ENCODE data around the gene RALGPS2.

Gene RALGPS2

DNA sequence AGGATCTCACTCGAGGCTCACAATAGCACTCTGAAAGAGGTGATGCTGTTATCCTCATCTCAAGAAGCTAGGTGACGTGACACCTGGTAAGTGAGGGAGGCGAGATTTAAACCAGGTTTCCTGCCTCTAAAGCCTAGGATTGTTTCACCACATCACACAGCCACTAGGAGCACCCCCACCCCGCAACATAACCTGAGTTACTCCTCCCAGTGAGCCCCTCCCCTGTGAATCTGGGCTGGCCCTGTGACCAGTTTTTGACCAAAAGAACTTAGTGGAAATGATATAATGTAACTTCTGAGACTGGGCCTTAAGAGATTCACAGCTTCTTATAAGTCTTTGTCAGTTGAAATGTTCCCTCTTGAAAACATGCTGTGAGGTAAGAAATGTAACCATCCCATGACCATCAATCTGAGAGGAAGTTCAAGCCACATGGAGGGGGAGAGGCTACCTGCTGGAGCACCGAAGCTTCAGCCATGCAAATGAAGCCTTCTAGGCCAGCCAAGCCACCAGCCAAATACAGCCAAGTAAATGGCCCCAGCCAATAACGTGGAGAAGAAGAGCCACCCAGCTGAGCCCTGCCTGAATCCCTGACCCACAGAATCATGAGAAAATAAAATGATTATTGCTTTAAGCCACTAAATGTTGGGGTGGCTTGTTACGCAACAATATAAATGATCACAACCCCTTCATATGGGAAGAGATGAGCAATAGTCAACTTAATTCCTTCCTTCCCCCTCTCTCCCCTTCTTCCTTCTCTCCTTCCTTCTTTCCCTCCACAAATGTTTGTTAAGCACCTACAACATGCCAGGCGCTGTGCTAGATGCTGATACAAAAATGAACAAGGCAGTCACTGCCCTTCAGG, 239.7 kb downstream of the RALGPS2 start:
- no peaks in the 10 kb centered on the region for H3K79me2 ChIP-seq (ENCODE audit: insufficient read depth, low read depth)
- no peak overlapping the region for H3K4me3 ChIP-seq (IDR thresholded peaks at IDR 0.05; ENCODE audit: insufficient read depth, low read depth, low read length)
- H3K4me2 ChIP-seq = no peak overlapping the region
- H3K4me1 ChIP-seq (ENCODE audit: low read depth, poor library complexity, severe bottlenecking) = peaks cover 67% of the 10 kb centered on the region
- no peak overlapping the region for H3K27ac ChIP-seq
- H4K20me1 ChIP-seq (ENCODE audit: insufficient read depth) = no peaks in the 10 kb centered on the region
- no peaks in the 10 kb centered on the region for H3K36me3 ChIP-seq (ENCODE audit: insufficient read depth)
- TF ChIP-seq, protein P1, sequence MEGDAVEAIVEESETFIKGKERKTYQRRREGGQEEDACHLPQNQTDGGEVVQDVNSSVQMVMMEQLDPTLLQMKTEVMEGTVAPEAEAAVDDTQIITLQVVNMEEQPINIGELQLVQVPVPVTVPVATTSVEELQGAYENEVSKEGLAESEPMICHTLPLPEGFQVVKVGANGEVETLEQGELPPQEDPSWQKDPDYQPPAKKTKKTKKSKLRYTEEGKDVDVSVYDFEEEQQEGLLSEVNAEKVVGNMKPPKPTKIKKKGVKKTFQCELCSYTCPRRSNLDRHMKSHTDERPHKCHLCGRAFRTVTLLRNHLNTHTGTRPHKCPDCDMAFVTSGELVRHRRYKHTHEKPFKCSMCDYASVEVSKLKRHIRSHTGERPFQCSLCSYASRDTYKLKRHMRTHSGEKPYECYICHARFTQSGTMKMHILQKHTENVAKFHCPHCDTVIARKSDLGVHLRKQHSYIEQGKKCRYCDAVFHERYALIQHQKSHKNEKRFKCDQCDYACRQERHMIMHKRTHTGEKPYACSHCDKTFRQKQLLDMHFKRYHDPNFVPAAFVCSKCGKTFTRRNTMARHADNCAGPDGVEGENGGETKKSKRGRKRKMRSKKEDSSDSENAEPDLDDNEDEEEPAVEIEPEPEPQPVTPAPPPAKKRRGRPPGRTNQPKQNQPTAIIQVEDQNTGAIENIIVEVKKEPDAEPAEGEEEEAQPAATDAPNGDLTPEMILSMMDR (conservative IDR thresholded peaks at IDR 0.05; ENCODE audit: low read depth, low read length) = no peak
- H3K9ac ChIP-seq = no peak overlapping the region
- H3K27me3 ChIP-seq (ENCODE audit: insufficient read depth, low read depth) = no peaks in the 10 kb centered on the region
- no peak overlapping the region for H2AFZ ChIP-seq (ENCODE audit: low read depth)

DNA sequence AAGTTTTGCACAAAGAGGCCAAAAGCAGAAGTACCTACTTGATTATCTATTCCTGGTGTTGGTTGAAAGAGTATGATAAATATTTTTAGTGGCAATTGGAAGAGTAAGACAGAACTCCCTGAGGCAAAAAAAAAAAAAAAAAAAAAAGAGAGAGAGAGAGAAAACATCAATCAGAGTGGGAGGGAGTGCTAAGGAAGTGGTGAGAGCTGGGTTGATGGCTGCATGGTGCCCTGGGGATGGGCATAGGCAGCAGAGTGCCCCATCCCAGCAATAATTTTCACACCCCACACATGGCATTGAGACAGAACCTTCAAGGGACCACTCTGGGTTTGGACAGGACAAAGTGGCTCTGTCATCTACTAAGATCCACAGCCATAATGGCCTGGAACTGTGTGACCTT, 241.3 kb downstream of the RALGPS2 start:
- H3K4me3 ChIP-seq (IDR thresholded peaks at IDR 0.05; ENCODE audit: insufficient read depth, low read depth, low read length) = no peak overlapping the region
- no peak overlapping the region for H2AFZ ChIP-seq (ENCODE audit: low read depth)
- peaks cover 83% of the 10 kb centered on the region for H3K4me1 ChIP-seq (ENCODE audit: low read depth, poor library complexity, severe bottlenecking)
- no peaks in the 10 kb centered on the region for H3K79me2 ChIP-seq (ENCODE audit: insufficient read depth, low read depth)
- no peak overlapping the region for H3K9ac ChIP-seq
- H3K36me3 ChIP-seq (ENCODE audit: insufficient read depth) = no peaks in the 10 kb centered on the region
- peak overlapping the region; percentile 73; the same call in 1 of the 2 replicates for H3K4me2 ChIP-seq
- no peak overlapping the region; the same call in 1 of the 2 replicates for H3K27ac ChIP-seq
- H3K27me3 ChIP-seq (ENCODE audit: insufficient read depth, low read depth) = no peaks in the 10 kb centered on the region
- TF ChIP-seq, protein P1 (conservative IDR thresholded peaks at IDR 0.05; ENCODE audit: low read depth, low read length) = no peak
- no peaks in the 10 kb centered on the region for H4K20me1 ChIP-seq (ENCODE audit: insufficient read depth)

DNA sequence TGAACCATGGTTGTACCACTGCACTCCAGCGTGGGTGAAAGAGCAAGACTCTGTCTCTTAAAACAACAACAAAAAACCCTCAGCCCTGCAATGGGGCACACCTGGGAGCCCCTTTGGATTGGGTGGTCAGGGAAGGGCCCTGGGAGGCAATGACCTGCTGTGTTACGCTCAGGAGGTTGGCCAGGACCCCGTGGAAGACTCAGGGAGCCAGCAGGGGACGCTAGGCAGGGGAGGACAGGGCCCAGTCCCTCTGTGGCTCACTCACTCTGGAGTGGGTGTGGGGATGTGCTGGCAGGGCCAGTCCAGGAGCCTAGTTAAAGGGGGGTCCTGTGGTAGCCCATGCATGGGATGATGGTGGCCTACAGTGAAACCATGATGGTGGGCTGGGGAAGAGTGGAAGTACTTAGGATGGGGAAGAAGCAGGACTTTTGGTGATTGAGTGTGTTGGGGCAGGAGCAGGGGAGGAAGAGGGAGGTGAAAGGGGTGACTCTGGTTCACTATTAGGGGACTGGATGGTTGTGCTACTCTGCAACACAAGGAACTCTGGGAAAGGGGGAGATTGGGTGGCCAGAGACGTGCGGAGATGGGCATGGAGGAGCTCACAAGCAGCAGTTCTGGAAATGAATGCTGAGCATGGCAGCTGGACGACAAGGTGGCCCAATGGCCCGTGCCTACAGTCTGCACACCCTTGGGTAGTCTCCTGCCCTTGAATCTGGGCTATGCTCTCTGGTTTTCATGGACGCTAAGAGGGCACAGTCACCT, 244.4 kb downstream of the RALGPS2 start:
- Histone ChIP-seq H3K4me3 (IDR thresholded peaks at IDR 0.05; ENCODE audit: insufficient read depth, low read depth, low read length) (no peak overlapping the region), H2AFZ (ENCODE audit: low read depth) (no peak overlapping the region), H3K79me2 (ENCODE audit: insufficient read depth, low read depth) (no peaks in the 10 kb centered on the region), H3K27ac (peak overlapping the region; percentile 81), H4K20me1 (ENCODE audit: insufficient read depth) (no peaks in the 10 kb centered on the region), H3K4me1 (ENCODE audit: low read depth, poor library complexity, severe bottlenecking) (peaks cover 100% of the 10 kb centered on the region), H3K9ac (peak overlapping the region; percentile 29; the same call in 1 of the 2 replicates), H3K27me3 (ENCODE audit: insufficient read depth, low read depth) (no peaks in the 10 kb centered on the region), H3K4me2 (peak overlapping the region; percentile 73), H3K36me3 (ENCODE audit: insufficient read depth) (no peaks in the 10 kb centered on the region)
- TF ChIP-seq, protein P1 (conservative IDR thresholded peaks at IDR 0.05; ENCODE audit: low read depth, low read length) = no peak

DNA sequence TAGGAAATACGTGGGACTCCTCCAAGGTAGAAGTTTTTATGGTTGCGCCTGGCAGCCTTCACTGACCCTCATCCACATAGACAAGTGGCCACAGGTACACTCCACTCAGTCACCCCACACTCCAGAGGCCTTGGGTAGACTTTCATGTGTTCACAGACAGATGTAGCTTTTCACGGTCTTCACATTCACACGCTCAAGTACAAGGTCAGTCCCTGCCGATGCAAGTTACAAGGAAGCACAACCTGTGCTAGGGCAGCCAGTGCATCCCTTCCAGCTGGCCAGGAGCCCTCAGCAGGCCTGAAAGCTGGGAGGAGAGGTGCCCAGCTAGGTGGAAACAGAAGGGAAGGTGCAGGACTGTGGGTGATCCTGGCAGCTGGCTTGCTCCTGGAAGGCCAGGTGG, 245.1 kb downstream of the RALGPS2 start:
- no peak overlapping the region; the same call in 1 of the 2 replicates for H2AFZ ChIP-seq (ENCODE audit: low read depth)
- no peaks in the 10 kb centered on the region for H3K27me3 ChIP-seq (ENCODE audit: insufficient read depth, low read depth)
- no peak overlapping the region for H3K9ac ChIP-seq
- H3K4me1 ChIP-seq (ENCODE audit: low read depth, poor library complexity, severe bottlenecking) = peaks cover 100% of the 10 kb centered on the region
- H3K79me2 ChIP-seq (ENCODE audit: insufficient read depth, low read depth) = no peaks in the 10 kb centered on the region
- peak overlapping the region; percentile 81; the same call in 1 of the 2 replicates for H3K27ac ChIP-seq
- H3K4me3 ChIP-seq (IDR thresholded peaks at IDR 0.05; ENCODE audit: insufficient read depth, low read depth, low read length) = no peak overlapping the region
- no peaks in the 10 kb centered on the region for H3K36me3 ChIP-seq (ENCODE audit: insufficient read depth)
- TF ChIP-seq, protein P1 (conservative IDR thresholded peaks at IDR 0.05; ENCODE audit: low read depth, low read length) = no peak
- H4K20me1 ChIP-seq (ENCODE audit: insufficient read depth) = no peaks in the 10 kb centered on the region
- peak overlapping the region; percentile 19; the same call in 1 of the 2 replicates for H3K4me2 ChIP-seq

All from KMS-11 (cell line).